B cell (primary cell): ENCODE data around the gene PTPRS. TPM values are rescaled to one million over a fixed set of nuclear protein-coding genes. Genes with fewer than 3 reads are reported as not detected.
"Not testable (repeated sequence)": the region's sequence is repeated elsewhere in the genome, so short reads cannot be mapped to it uniquely, and the experiment has no call there.

ENCODE experiments used
- ATAC-seq: fragments of 200-7000 bp; cut with Tn5 transposase; one replicate; pipeline ENCODE4 v1.10.0; 2021; ENCODE audit warnings: low read depth, mild to moderate bottlenecking, moderate number of reproducible peaks, moderate library complexity
- CTCF ChIA-PET: fragments of 350-600 bp; sonication (Branson Sonifier 250); formaldehyde crosslinking; loops from one replicate; lab custom pipeline; 2021; ENCODE audit warnings: antibody characterized with exemption, inconsistent platforms; lab: Charles Lee
- POLR2A ChIA-PET: fragments of 350-600 bp; sonication (Branson Sonifier 250); formaldehyde crosslinking; loops from one replicate; lab custom pipeline; 2021; ENCODE audit warnings: antibody characterized with exemption; lab: Charles Lee
- DNase-seq: peaks from one replicate; pipeline ENCODE4 v3.0.0; 2013
- H2AFZ ChIP-seq: 2 replicates; pipeline ENCODE4 v1.6.1; 2012; ENCODE audit warnings: mild to moderate bottlenecking, low read depth, low read length; ENCODE audit not compliant: insufficient read depth, poor library complexity, severe bottlenecking
- H3K27ac ChIP-seq, 2 donors: 1 replicate in 1 of 2; 2 replicates in 1 of 2; pipeline ENCODE4 v1.5.1; 2012 to 2013; ENCODE audit warnings: low read length in 2 of 2, mild to moderate bottlenecking in 2 of 2, moderate library complexity in 1 of 2
- H3K27me3 ChIP-seq, 4 experiments: fragments of 200-600 bp in 1 of 4; sonication (generic) in 1 of 4; replicated peaks in 1 of 4; 1 replicate in 2 of 4; 2 replicates in 2 of 4; pipeline versions ENCODE4 v1.6.1 to v1.7.0; 2013 to 2016; ENCODE audit warnings: low read length in 3 of 4, mild to moderate bottlenecking in 2 of 4, mixed read lengths in 1 of 4, moderate library complexity in 1 of 4; ENCODE audit not compliant: insufficient read depth in 4 of 4, control insufficient read depth in 3 of 4; ENCODE audit errors: control extremely low read depth in 1 of 4
- H3K36me3 ChIP-seq, 2 experiments: replicated peaks in 1 of 2; 1 replicate in 1 of 2; 2 replicates in 1 of 2; pipeline versions ENCODE4 v1.6.1 to v1.7.1; 2013; ENCODE audit warnings: low read length in 1 of 2; ENCODE audit not compliant: insufficient read depth in 2 of 2, control insufficient read depth in 1 of 2; ENCODE audit errors: control extremely low read depth in 1 of 2, extremely low read depth in 1 of 2
- H3K4me1 ChIP-seq, 2 donors: fragments of 200-600 bp in 1 of 2; sonication (generic) in 1 of 2; 1 replicate in 1 of 2; 2 replicates in 1 of 2; pipeline versions ENCODE4 v1.5.1 to v1.6.1; 2013 to 2017; ENCODE audit warnings: low read length in 2 of 2; ENCODE audit not compliant: control insufficient read depth in 2 of 2, insufficient read depth in 2 of 2
- H3K4me2 ChIP-seq: replicated peaks from 2 replicates; pipeline ENCODE3; 2012; ENCODE audit warnings: mild to moderate bottlenecking, low read depth, low read length; ENCODE audit not compliant: poor library complexity, severe bottlenecking
- H3K4me3 ChIP-seq, 5 experiments: fragments of 200-600 bp in 1 of 5; sonication (generic) in 1 of 5; 1 replicate in 3 of 5; 2 replicates in 2 of 5; pipeline versions ENCODE4 v1.5.1 to v1.7.0; 2011 to 2016; ENCODE audit warnings: low read length in 4 of 5, mild to moderate bottlenecking in 4 of 5, low read depth in 2 of 5, control low read depth in 1 of 5, moderate library complexity in 1 of 5; ENCODE audit not compliant: insufficient read depth in 1 of 5; ENCODE audit errors: control extremely low read depth in 1 of 5, extremely low read depth in 1 of 5
- H3K79me2 ChIP-seq: fragments of 200-600 bp; sonication (generic); one replicate; pipeline ENCODE4 v1.6.0; 2016; ENCODE audit warnings: low read length; ENCODE audit not compliant: control insufficient read depth, insufficient read depth
- H3K9ac ChIP-seq: fragments of 200-600 bp; sonication (generic); 2 replicates; pipeline ENCODE4 v1.6.1; 2017; ENCODE audit warnings: mild to moderate bottlenecking, low read length, moderate library complexity
- H3K9me3 ChIP-seq, 3 donors: one replicate each; pipeline versions ENCODE4 v1.6.1 to v1.7.1; 2013; ENCODE audit warnings: low read length in 2 of 3; ENCODE audit not compliant: control insufficient read depth in 2 of 3, insufficient read depth in 1 of 3; ENCODE audit errors: control extremely low read depth in 1 of 3
- H4K20me1 ChIP-seq: 2 replicates; pipeline ENCODE4 v1.6.0; 2012; ENCODE audit warnings: mild to moderate bottlenecking, low read length; ENCODE audit not compliant: insufficient read depth, control insufficient read depth, poor library complexity, severe bottlenecking
- H3K27ac Mint-ChIP-seq: one replicate; pipeline ENCODE4 v1.8.0; 2021; ENCODE audit warnings: mixed read lengths
- H3K27me3 Mint-ChIP-seq: one replicate; pipeline ENCODE4 v1.8.0; 2021; ENCODE audit warnings: mixed read lengths
- H3K4me1 Mint-ChIP-seq: one replicate; pipeline ENCODE4 v1.8.0; 2021; ENCODE audit warnings: mixed read lengths
- H3K4me3 Mint-ChIP-seq: one replicate; pipeline ENCODE4 v1.8.0; 2021; ENCODE audit warnings: mixed read lengths
- H3K9me3 Mint-ChIP-seq: one replicate; pipeline ENCODE4 v1.8.0; 2022; ENCODE audit warnings: mixed read lengths; ENCODE audit not compliant: insufficient read depth
- CTCF ChIP-seq: fragments of 200-600 bp; IDR thresholded peaks from one replicate; pipeline ENCODE4 v1.8.0; 2022; ENCODE audit warnings: antibody characterized with exemption, mild to moderate bottlenecking
- EZH2 ChIP-seq: IDR thresholded peaks from 2 replicates; pipeline ENCODE4 v1.6.1; 2012; ENCODE audit warnings: borderline replicate concordance, low read depth, mild to moderate bottlenecking, moderate library complexity, low read length; ENCODE audit not compliant: insufficient read depth, poor library complexity, severe bottlenecking
- WGBS: methylation state at CpG from one replicate; pipeline ENCODE4 v1.1.5; 2013; ENCODE audit warnings: missing lambda C conversion rate; ENCODE audit not compliant: insufficient coverage; 5-methylcytosine and 5-hydroxymethylcytosine counted together
- intact Hi-C: fragments of 100-400 bp; cut with micrococcal nuclease; formaldehyde crosslinking; loops from one replicate; pipeline ENCODE4 v1.10.0; 2022
- polyA plus RNA-seq: library from polyadenylated mRNA; depleted of rRNA; stranded (reverse); fragments of >200 nt; gene quantifications from 2 replicates; pipeline ENCODE4 v1.2.3, GENCODE V29; 2012
- total RNA-seq, 2 donors: library from RNA; stranded (reverse); fragments of 120-200 nt in 1 of 2; gene quantifications; 1 replicate in 1 of 2; 2 replicates in 1 of 2; pipeline versions ENCODE4 v1.2.3 to v1.2.4, GENCODE V29; 2013 to 2022

PTPRS gene
- total and polyA plus RNA-seq, 2 donors (not counting 1 experiment from before 2014, with no cell fraction given): 6.5 to 10.0 TPM

GRCh38 chr19:5329141-5329540 lies 11.5 kb downstream of the PTPRS start:
- TF ChIP-seq EZH2 (no peak), CTCF (no peak)
- Histone ChIP-seq H2AFZ (no peak overlapping the region), H3K4me1 (peaks cover 0 to 12% of the 10 kb centered on the region in 2 donors), H3K27me3 (peaks cover 0 to 26% (median 5%) of the 10 kb centered on the region in 4 experiments), H3K36me3 (no peaks in the 10 kb centered on the region), H3K4me2 (no peak overlapping the region), H3K4me3 (no peak overlapping the region), H3K9me3 (peaks cover 0 to 26% (median 5%) of the 10 kb centered on the region in 3 donors), H3K79me2 (no peaks in the 10 kb centered on the region), H3K27ac (no peak overlapping the region), H4K20me1 (no peaks in the 10 kb centered on the region), H3K9ac (no peak overlapping the region)
- Mint-ChIP-seq H3K9me3 (no peaks in the 10 kb centered on the region), H3K27me3 (peaks cover 6% of the 10 kb centered on the region), H3K27ac (no peak overlapping the region), H3K4me1 (peaks cover 3% of the 10 kb centered on the region), H3K4me3 (no peak overlapping the region)
- ATAC-seq (no peak), DNase-seq (no peak)
- 89% methylated on average over 8 of the region's 11 CpGs for WGBS
- CTCF ChIA-PET: interaction anchor here (1.0 kb wide), 1 partner anchor 13 kb away, joined by 3 read pairs; no protein-coding TSS in a partner anchor
- POLR2A ChIA-PET: interaction anchor here (0.6 kb wide), 1 partner anchor 36 kb away, joined by 4 read pairs; no protein-coding TSS in a partner anchor
- intact Hi-C loops: no loop called here

DNA sequence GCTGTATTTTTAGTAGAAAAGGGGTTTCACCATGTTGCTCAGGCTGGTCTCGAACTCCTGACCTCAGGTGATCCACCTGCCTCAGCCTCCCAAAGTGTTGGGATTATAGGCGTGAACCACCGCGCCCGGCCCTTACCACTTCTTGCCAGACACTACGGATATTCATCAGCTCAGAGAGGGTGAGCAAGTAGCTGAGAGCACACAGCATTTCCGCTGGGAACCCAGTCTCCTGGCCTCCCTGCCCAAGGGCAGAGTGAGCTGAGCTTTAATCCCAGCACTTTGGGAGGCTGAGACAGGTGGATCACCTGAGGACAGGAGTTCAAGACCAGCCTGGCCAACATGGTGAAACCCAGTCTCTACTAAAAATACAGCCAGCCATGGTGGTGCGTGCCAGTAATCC lies 12.2 kb downstream of the PTPRS start:
- H2AFZ ChIP-seq, H3K36me3 ChIP-seq, H3K9me3 Mint-ChIP-seq, H3K27ac ChIP-seq, H4K20me1 ChIP-seq, H3K27ac Mint-ChIP-seq, H3K9ac ChIP-seq, H3K79me2 ChIP-seq, DNase-seq, CTCF ChIA-PET, H3K4me3 ChIP-seq, H3K27me3 Mint-ChIP-seq, ATAC-seq, intact Hi-C loops, H3K4me3 Mint-ChIP-seq, H3K4me1 Mint-ChIP-seq, H3K4me2 ChIP-seq: not testable (repeated sequence)
- 99% methylated on average over 8 of the region's 8 CpGs for WGBS
- Histone ChIP-seq H3K9me3 (peaks cover 0 to 27% (median 5%) of the 10 kb centered on the region in 3 donors), H3K27me3 (peaks cover 0 to 18% (median 0%) of the 10 kb centered on the region in 4 experiments), H3K4me1 (peaks cover 0 to 12% of the 10 kb centered on the region in 2 donors)
- POLR2A ChIA-PET: interaction anchor here (0.6 kb wide), 1 partner anchor 35 kb away, joined by 4 read pairs; no protein-coding TSS in a partner anchor
